PC-9 (cell line): ENCODE results near the gene RBMS1. TPM values are rescaled to one million over a fixed set of nuclear protein-coding genes. Genes with fewer than 3 reads are reported as not detected.

Experiments
- BruUV-seq: library from RNA; stranded (reverse); fragments of 400-500 nt; replicated peaks from 2 replicates; lab custom pipeline; 2021; lab: Mats Ljungman, UMichigan
- CTCF ChIA-PET: fragments of 300-600 bp; sonication (Branson Sonifier 250); formaldehyde crosslinking; loops from one replicate; lab custom pipeline; 2022; ENCODE audit warnings: antibody characterized with exemption; lab: Charles Lee
- POLR2A ChIA-PET: fragments of 300-600 bp; sonication (Branson Sonifier 250); formaldehyde crosslinking; loops from one replicate; lab custom pipeline; 2022; ENCODE audit warnings: antibody characterized with exemption; ENCODE audit not compliant: unreplicated experiment; lab: Charles Lee
- DNase-seq, 2 experiments: peaks; one replicate each; pipeline versions ENCODE4 v3.0.0 to v3.0.0-alpha.2; 2015 to 2022; ENCODE audit warnings: mixed read lengths in 1 of 2
- H2AFZ ChIP-seq: fragments of 200-600 bp; sonication (generic); 2 replicates; pipeline ENCODE4 v1.8.1; 2017; ENCODE audit warnings: antibody characterized with exemption
- H3F3A ChIP-seq: fragments of 200-600 bp; sonication (generic); 2 replicates; pipeline ENCODE4 v1.8.1; 2017; ENCODE audit warnings: antibody characterized with exemption, mild to moderate bottlenecking, low read depth; ENCODE audit not compliant: insufficient read depth
- H3K27ac ChIP-seq: fragments of 200-600 bp; sonication (generic); 2 replicates; pipeline ENCODE4 v1.6.1; 2016; ENCODE audit warnings: mixed run types
- H3K27me3 ChIP-seq: fragments of 200-600 bp; sonication (generic); 2 replicates; pipeline ENCODE4 v1.6.1; 2016; ENCODE audit warnings: low read depth, mixed run types; ENCODE audit not compliant: insufficient read depth
- H3K36me3 ChIP-seq: fragments of 200-600 bp; sonication (generic); 2 replicates; pipeline ENCODE4 v1.6.1; 2016; ENCODE audit warnings: low read depth, mixed run types
- H3K4me1 ChIP-seq: fragments of 200-600 bp; sonication (generic); replicated peaks from 2 replicates; pipeline ENCODE4 v1.6.1; 2016; ENCODE audit warnings: mixed run types; ENCODE audit not compliant: insufficient read depth
- H3K4me2 ChIP-seq: fragments of 200-600 bp; sonication (generic); 2 replicates; pipeline ENCODE4 v1.6.1; 2017; ENCODE audit warnings: mixed run types
- H3K4me3 ChIP-seq: fragments of 200-600 bp; sonication (generic); 2 replicates; pipeline ENCODE4 v1.6.1; 2016; ENCODE audit warnings: mixed run types
- H3K79me2 ChIP-seq: fragments of 200-600 bp; sonication (generic); 2 replicates; pipeline ENCODE4 v1.6.1; 2017; ENCODE audit warnings: low read depth, mixed run types
- H3K9me2 ChIP-seq: fragments of 200-600 bp; sonication (generic); 2 replicates; pipeline ENCODE4 v1.8.1; 2017; ENCODE audit warnings: mild to moderate bottlenecking; ENCODE audit not compliant: insufficient read depth
- H3K9me3 ChIP-seq: fragments of 200-600 bp; sonication (generic); 2 replicates; pipeline ENCODE4 v1.8.1; 2016; ENCODE audit warnings: low read depth; ENCODE audit not compliant: insufficient read depth
- H4K20me1 ChIP-seq: fragments of 200-600 bp; sonication (generic); 2 replicates; pipeline ENCODE4 v1.8.1; 2017; ENCODE audit not compliant: insufficient read depth
- CTCF ChIP-seq: fragments of 200-600 bp; sonication (generic); conservative IDR thresholded peaks from 2 replicates; pipeline ENCODE4 v1.6.1; 2017; ENCODE audit warnings: mixed run types, antibody characterized with exemption, mild to moderate bottlenecking, moderate library complexity
- EZH2 ChIP-seq: fragments of 200-600 bp; sonication (generic); IDR thresholded peaks from 2 replicates; pipeline ENCODE4 v1.8.0; 2017; ENCODE audit warnings: antibody characterized with exemption, low read depth
- intact Hi-C: fragments of 100-400 bp; cut with micrococcal nuclease; formaldehyde crosslinking; loops from one replicate; pipeline ENCODE4 v1.10.0; 2022; ENCODE audit not compliant: unreplicated experiment
- total RNA-seq: library from RNA; stranded (reverse); gene quantifications from 2 replicates; pipeline ENCODE4 v1.2.3, GENCODE V29; 2021

The RBMS1 gene
- total RNA-seq, 1 experiment from 2014 or later: 65.1 TPM

GRCh38 chr2:160486341-160486740 is 7.3 kb downstream of the RBMS1 start:
- ChIA-PET POLR2A (no interaction called here), CTCF (no interaction called here)
- Histone ChIP-seq H3K9me3 (no peaks in the 10 kb centered on the region), H3K79me2 (peaks cover 91% of the 10 kb centered on the region), H3F3A (peaks cover 1% of the 10 kb centered on the region; the same call in 1 of the 2 replicates), H3K4me3 (no peak overlapping the region), H4K20me1 (0 out of 2 replicates have a peak, but pooled peaks cover 5% of the 10 kb centered on the region), H3K27ac (no peak overlapping the region), H2AFZ (no peak overlapping the region), H3K4me1 (peaks cover 26% of the 10 kb centered on the region), H3K4me2 (no peak overlapping the region), H3K36me3 (no peaks in the 10 kb centered on the region), H3K9me2 (no peaks in the 10 kb centered on the region), H3K27me3 (no peaks in the 10 kb centered on the region)
- intact Hi-C loops: no loop called here
- TF ChIP-seq CTCF (no peak), EZH2 (no peak)
- BruUV-seq: no TSS peak
- DNase-seq: no peak

- H4K20me1 ChIP-seq: 0 out of 2 replicates have a peak, but pooled peaks cover 5% of the 10 kb centered on the region
- intact Hi-C loops: no loop called here
- no peak overlapping the region for H3K27ac ChIP-seq
- H3F3A ChIP-seq: no peaks in the 10 kb centered on the region; the same call in 1 of the 2 replicates
- H3K4me3 ChIP-seq: no peak overlapping the region
- ChIA-PET POLR2A (no interaction called here), CTCF (no interaction called here)
- no peaks in the 10 kb centered on the region for H3K36me3 ChIP-seq
- DNase-seq: no peak
- H3K4me1 ChIP-seq: peaks cover 12% of the 10 kb centered on the region
- H3K9me2 ChIP-seq: no peaks in the 10 kb centered on the region
- TF ChIP-seq EZH2 (no peak), CTCF (no peak)
- no peak overlapping the region for H3K4me2 ChIP-seq
- H3K79me2 ChIP-seq: peaks cover 91% of the 10 kb centered on the region
- H2AFZ ChIP-seq: no peak overlapping the region
- BruUV-seq: no TSS peak
- H3K9me3 ChIP-seq: no peaks in the 10 kb centered on the region
- H3K27me3 ChIP-seq: no peaks in the 10 kb centered on the region
These were observed 8.6 kb downstream of the RBMS1 start for GRCh38 chr2:160484859-160485520.

GRCh38 chr2:160482673-160483072 is 10.9 kb downstream of the RBMS1 start:
- Histone ChIP-seq H3K79me2 (peaks cover 89% of the 10 kb centered on the region), H3K36me3 (no peaks in the 10 kb centered on the region), H3K4me1 (no peaks in the 10 kb centered on the region), H4K20me1 (0 out of 2 replicates have a peak, but pooled peaks cover 5% of the 10 kb centered on the region), H3K9me3 (no peaks in the 10 kb centered on the region), H3K27ac (no peak overlapping the region), H3K4me3 (no peak overlapping the region), H2AFZ (no peak overlapping the region), H3K27me3 (no peaks in the 10 kb centered on the region), H3K4me2 (no peak overlapping the region), H3F3A (no peaks in the 10 kb centered on the region; the same call in 1 of the 2 replicates), H3K9me2 (no peaks in the 10 kb centered on the region)
- ChIA-PET CTCF (no interaction called here), POLR2A (no interaction called here)
- TF ChIP-seq CTCF (no peak), EZH2 (no peak)
- DNase-seq: no peak
- intact Hi-C loops: no loop called here
- no TSS peak for BruUV-seq
